Right renal pelvis (tissue), 4 donors: Measurements from ENCODE around the gene ASIC3. TPM values are rescaled to one million over a fixed set of nuclear protein-coding genes. Genes with fewer than 3 reads are reported as not detected.
"Not testable (repeated sequence)": the region's sequence is repeated elsewhere in the genome, so short reads cannot be mapped to it uniquely, and the experiment has no call there.

ENCODE experiments used
- DNase-seq, 4 donors: peaks; one replicate each; pipeline ENCODE4 v3.0.0-alpha.2; 2013; ENCODE audit warnings: low read depth in 4 of 4, low spot score in 3 of 4, missing footprints in 1 of 4
- polyA plus RNA-seq, 4 donors: library from polyadenylated mRNA; unstranded; fragments of 120-200 nt; gene quantifications; one replicate each; pipeline ENCODE4 v1.2.1, GENCODE V29; 2013; ENCODE audit not compliant: insufficient read length in 4 of 4

ASIC3 gene
- 1 to 10 TPM; 1.9 to 2.2 (median 2.1) TPM for polyA plus RNA-seq

DNA sequence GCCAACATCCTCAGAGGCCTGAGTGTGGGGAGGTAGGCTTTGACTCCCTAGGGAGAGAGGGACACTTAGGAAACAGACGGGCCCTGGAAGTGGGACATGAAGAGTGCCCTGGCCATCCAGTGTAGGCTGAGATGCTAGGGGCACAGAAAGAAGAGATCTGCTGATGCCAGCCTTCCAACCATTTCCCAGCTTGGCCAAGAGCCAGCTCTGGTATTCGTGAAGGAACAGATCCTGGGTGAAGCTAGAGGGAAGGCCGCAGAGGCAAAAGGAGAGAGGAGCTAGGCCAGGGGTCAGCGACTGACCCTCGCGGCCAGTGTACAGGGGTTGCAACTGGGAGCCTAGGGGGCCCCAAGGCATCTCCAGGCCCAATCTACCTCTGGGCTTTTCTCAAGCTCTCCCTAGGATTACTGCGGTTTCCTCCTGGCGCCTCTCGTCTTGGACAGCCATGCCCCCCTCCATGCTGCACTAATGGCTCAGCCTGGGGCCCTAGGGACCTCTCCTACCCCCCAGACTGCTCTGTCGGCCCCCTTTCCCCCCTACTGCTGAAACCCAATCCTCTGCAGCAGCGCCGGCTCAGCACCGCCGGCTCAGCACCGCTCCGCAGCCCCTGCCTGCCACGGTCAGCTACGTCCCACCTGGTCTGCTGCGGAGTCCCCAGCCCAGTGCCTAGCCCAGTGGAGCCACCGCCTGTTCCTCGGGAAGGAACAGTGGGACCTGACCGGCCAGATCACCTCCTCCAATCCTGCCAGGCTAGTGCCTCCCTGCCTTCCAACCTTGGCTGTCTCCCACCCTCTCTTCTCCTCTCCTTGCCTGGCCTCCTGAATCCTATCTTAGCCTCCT lies at the start of gene ASIC3:
TSS of gene ASIC3 (plus strand) at position 556 of the 840 bp plus-strand sequence. CDS start 355 bp downstream, outside the sequence.
- DNase-seq, result no peak

DNA sequence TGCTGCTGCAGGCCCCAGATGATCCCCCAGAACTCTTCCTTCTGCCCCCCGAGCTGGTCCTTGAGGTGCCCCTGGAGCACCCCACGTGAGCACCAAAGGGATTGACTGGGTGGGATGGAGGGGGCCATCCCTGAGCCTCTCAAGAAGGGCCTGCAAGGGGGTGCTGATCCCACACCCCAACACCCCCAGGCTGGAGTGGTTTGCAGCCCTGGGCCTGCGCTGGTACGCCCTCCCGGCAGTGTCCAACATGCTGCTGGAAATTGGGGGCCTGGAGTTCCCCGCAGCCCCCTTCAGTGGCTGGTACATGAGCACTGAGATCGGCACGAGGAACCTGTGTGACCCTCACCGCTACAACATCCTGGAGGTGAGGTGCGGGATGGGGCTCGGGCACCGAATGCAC lies 49.3 kb upstream of the ASIC3 start:
- DNase-seq, result no peak

DNA sequence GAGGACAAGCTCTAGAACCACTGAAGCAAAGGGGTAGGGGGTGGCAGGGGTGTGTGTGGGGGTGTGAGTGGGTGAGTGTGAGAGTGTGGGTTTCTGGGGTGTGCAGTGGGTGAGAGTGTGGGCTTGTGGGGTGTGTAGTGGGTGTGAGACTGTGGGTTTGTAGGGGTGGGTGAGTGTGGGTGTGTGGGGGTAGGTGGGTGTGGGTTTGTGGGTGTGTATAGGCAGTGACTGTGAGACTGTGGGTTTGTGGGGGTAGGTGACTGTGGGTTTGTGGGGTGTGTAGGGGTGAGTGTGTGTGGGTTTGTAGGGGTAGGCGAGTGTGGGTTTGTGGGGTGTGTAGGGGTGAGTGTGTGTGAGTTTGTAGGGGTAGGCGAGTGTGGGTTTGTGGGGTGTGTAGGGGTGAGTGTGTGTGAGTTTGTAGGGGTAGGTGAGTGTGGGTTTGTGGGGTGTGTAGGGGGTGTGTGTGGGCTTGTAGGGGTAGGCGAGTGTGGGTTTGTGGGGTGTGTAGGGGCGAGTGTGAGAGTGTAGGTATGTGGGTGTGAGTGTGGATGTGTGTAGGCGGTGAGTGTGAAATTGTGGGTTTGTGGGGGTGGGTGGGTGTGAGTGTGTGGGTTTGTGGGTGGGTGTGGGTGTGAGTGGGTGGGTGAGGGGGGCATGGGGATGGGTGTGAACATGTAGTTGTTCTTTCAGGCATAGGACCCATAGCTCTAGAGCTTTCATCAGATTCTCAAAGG lies 48.7 kb upstream of the ASIC3 start:
- DNase-seq, result no peak

DNA sequence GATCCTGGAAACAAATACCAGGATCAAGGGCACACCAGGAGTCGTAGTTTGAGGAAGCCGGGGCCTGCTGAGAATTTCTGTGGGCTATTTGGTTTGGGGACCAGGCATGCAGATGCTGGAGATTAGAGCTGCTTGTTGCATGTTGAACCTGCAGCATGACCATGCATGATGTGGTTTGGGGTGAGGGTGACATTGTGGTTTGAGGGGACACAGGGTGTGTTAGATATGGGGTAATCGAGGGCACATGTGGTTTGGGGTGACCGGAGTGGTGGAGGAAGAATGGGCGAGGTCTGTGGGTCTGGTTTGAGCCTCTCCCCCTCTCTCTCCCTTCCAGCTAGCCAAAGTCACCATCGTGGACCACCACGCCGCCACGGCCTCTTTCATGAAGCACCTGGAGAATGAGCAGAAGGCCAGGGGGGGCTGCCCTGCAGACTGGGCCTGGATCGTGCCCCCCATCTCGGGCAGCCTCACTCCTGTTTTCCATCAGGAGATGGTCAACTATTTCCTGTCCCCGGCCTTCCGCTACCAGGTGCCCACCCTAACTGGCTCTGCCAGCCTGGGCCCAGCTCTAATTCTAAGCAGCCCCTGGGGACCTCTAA lies 47.3 kb upstream of the ASIC3 start:
- DNase-seq, result no peak

DNA sequence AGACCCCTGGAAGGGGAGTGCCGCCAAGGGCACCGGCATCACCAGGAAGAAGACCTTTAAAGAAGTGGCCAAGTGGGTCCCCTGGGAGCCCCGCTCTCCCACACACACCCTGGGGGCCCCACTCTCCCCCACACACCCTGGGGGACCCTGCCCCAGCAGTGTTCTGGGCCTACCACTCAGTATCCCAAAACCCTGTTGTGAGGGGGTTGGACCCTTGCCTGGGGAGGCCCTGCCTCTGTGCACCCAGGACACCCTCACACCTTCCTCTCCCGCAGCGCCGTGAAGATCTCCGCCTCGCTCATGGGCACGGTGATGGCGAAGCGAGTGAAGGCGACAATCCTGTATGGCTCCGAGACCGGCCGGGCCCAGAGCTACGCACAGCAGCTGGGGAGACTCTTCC lies 46.8 kb upstream of the ASIC3 start:
- no peak for DNase-seq

DNA sequence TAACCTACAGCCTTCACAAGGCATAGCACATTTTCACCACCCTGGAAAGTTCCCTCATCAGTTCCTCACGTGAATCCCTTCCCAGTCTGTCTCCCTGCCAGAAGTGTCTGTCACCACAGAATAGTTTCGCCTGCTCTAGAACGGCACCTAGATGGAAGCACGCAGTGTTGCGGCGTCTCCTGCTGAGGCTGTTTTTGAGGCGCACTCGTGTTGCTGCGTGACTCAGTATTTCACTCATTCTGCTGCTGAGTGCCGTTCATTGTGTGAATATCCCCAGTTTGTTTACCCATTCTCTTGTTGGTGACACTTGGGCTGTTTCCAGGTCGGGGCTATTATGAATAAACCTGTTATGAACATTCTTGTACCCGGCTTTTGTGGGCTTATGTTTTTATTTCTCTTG lies 44.8 kb upstream of the ASIC3 start:
- DNase-seq, result no peak

DNA sequence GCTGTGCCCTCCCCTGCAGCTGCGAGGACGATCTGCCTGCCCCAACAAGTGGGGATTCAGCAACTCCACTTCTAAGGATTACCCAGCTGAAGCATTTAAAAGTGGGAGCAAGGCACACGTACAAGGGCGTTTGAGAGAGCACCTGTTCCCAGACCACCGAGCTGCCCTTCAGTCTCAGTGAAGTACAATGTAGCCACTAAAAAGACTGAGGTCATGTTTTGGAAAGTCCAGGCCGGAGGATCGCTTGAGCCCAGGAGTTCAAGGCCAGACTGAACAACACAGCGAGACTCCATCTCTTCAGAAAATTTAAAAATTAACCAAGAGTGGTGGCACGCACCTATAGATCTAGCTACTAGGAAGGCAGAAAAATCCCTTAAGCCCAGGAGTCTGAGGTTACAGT lies 42.8 kb upstream of the ASIC3 start:
- no peak for DNase-seq

DNA sequence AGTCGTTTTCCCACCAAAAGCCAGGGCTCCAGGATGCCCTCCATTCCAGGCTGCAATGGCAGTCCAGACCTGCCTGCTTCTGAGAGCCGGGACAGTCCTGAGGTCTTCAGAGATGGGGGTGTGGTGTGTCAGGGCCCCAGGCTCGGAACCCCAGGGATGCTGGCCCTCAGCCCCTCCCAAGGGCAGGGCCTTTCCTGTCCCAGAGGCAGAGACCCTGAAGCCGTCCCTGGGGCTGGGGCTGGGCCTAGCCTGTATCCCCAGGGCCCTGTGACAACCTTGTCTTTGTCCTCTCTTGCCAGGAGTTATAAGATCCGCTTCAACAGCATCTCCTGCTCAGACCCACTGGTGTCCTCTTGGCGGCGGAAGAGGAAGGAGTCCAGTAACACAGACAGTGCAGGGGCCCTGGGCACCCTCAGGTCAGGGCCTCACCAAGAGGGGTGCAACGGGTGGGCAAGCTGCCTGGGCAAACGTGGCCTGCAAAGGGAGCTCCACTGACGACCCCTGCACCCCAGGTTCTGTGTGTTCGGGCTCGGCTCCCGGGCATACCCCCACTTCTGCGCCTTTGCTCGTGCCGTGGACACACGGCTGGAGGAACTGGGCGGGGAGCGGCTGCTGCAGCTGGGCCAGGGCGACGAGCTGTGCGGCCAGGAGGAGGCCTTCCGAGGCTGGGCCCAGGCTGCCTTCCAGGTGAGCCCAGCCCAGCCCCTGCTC lies 41.6 kb upstream of the ASIC3 start:
- no peak for DNase-seq

DNA sequence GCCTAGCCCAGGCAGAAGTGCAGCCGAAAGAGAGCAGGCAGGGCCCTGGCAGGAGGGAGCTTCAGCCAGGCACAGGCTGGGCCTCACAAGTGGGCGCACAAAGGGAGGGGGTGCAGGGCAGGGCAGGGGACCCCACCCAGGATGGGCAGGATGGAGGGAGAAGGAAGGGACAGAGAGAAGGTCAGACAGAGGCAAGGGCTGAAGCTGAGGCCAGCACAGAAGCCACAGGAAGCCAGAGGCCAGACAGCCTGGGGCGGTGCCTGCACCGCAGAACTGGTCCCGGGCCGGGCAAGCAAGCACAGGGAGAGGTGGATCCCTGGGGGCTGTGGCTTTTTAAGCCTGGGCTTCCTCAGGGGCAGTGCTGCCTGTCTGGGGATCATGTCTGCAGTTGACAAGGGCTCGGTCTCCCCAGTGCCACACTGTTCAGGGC lies 40.8 kb upstream of the ASIC3 start:
- no peak for DNase-seq

DNA sequence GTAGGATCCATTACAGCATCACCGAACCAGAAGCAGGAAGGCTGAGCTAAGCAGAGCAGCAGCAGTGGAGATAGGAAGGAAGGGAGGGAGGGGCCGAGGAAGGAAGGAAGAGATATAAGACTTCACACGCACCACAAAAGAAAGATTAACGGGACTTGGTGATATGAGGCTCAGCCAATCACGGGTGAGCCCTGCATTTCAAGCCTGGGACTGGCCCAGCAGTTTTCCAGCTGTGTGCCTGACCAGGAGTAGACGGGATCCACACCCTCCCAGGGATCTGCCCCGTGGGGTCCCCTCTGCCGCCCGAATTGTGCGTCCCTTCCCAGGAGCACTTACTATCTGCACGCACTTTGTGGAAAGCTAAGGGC lies 40.2 kb upstream of the ASIC3 start:
- DNase-seq, result no peak

DNA sequence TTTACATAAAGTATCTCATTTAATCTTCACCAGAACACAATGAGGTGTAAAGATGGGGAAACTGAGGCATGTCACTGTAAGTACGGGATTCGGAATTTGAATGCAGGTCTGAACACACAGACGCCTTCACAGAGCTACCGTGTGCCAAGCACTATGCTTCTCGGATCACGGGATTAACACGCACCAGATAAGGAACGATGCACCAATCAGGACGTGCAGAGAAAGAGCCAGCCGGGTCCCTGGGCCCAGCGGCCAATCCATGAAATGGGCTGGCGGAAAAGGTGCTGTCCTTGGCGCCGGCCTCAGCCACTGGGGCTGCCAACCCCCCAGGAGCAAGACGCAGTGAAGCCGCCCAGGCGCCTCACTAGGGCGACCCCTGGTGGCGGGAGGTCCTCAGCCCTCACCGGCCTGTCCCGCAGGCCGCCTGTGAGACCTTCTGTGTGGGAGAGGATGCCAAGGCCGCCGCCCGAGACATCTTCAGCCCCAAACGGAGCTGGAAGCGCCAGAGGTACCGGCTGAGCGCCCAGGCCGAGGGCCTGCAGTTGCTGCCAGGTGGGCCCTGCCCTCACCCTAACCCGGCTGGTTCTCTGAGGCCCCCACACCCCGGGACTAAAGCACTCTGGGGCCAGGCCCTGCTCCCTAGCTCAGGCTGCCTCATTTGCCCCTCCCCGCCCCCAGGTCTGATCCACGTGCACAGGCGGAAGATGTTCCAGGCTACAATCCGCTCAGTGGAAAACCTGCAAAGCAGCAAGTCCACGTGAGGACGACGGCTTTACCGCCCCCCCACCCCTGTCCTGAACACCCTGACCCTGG lies 39.6 kb upstream of the ASIC3 start:
- DNase-seq, result no peak

DNA sequence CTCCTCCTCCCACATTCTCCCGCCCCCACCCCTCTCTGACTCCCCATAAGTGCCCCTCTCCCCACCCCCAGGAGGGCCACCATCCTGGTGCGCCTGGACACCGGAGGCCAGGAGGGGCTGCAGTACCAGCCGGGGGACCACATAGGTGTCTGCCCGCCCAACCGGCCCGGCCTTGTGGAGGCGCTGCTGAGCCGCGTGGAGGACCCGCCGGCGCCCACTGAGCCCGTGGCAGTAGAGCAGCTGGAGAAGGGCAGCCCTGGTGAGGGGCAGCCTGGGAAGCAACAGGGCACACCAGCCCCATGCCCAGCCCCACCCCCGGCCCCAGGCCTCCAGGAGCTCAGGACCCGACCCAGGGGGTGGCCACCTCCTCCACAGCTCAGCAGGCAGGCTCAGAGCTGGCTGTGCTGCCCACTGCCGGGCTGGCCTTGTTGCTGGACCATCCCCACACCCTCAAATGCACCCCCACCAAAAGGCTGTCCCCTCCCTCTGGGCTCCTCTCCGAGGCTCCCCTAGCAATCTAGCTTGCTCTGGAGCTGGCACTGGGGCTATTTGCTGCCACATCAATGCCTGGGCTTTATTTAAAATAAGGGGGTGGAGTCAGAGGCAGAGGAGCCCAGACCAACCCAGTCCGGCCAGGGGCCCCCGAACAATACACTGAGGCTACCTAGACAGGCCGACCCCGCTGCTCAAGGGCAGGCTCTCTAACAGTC lies 38.8 kb upstream of the ASIC3 start:
- no peak for DNase-seq

DNA sequence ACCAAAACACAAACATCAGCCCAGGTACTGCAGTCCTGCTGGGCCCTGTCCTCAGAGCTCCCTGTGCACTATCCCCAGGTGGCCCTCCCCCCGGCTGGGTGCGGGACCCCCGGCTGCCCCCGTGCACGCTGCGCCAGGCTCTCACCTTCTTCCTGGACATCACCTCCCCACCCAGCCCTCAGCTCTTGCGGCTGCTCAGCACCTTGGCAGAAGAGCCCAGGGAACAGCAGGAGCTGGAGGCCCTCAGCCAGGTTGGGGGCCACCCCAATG lies 38.4 kb upstream of the ASIC3 start:
- no peak for DNase-seq

DNA sequence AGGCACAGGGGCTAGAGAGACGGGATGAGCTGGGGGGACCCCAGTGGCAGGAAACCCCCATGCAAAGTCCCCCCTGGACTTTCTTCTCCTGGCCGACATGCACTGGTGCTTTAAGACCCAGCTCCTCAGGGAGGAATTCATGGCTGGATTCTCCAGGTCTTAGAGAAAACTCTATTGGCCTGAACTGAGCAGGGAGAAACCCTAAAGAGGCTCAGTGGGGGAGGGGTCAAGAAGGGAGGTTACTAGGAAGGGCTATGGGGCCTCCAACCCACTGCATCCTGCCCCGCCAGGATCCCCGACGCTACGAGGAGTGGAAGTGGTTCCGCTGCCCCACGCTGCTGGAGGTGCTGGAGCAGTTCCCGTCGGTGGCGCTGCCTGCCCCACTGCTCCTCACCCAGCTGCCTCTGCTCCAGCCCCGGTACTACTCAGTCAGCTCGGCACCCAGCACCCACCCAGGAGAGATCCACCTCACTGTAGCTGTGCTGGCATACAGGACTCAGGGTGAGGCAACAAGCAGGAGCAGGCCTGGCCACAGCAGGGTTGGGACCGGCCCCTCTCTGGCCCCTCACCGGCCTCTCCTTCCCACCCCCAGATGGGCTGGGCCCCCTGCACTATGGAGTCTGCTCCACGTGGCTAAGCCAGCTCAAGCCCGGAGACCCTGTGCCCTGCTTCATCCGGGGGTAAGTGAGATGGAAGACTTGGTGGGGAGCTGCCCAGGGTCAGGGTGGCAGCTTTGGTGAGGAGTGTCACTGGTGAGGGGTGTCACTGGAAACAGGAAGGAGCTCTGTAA lies 37.8 kb upstream of the ASIC3 start:
- no peak for DNase-seq

DNA sequence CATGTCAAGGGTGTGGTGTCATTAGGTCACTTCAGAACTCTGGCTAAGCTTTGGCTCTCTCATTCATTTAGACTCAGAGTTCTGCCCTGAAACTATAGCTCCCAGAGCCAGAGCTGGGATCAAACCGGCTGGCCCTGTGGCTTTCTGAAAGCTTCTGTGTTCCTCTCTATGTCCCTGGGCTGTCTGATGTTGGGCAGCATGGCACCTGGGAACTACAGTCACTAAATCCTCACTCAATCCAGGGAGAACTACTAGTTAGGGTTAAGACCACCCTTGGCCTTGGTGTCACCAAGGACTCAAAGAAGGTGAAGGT lies 37.3 kb upstream of the ASIC3 start:
- DNase-seq, result no peak

DNA sequence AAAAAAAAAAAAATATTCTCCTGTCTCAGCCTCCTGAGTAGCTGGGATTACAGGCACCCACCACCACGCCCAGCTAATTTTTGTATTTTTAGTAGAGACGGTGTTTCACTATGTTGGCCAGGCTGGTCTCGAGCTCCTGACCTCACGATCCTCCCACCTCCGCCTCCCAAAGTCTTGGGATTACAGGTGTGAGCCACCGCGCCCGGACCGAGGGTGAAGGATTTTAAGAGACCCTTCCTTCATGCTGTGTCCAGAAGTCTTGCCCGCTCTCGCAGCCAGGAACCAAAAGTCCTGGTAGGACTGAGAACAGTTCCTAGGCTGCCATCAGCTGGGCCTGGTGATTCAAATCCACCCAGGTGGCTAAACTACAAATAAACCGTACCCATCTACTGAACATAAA lies 36.7 kb upstream of the ASIC3 start:
- DNase-seq, result not testable (repeated sequence)

DNA sequence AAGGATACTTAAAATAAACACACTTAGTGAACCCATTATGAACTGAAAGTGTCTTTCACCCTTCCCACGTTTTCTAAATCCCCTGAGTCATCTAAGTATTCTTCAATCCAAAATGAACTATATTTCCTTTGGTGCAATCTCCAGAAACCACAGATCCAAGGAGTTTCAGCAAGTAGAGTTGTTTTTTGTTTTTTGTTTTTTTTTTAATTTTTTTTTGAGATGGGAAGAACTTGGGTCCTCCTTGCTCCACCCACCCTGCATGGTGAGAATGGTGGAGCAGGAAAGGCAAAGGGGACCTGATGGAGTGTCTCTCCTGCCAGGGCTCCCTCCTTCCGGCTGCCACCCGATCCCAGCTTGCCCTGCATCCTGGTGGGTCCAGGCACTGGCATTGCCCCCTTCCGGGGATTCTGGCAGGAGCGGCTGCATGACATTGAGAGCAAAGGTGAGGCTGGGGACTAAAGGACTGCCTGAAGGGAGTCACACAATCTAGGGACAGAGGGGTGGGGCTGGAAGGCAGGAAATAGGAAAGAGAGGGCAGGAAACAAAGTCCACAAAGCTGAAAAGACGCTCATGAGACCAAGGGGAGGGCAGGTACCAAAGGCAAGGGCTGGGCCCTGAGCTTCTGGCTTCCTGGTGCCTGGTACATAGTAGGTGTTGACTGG lies 36.2 kb upstream of the ASIC3 start:
- DNase-seq, result no peak

DNA sequence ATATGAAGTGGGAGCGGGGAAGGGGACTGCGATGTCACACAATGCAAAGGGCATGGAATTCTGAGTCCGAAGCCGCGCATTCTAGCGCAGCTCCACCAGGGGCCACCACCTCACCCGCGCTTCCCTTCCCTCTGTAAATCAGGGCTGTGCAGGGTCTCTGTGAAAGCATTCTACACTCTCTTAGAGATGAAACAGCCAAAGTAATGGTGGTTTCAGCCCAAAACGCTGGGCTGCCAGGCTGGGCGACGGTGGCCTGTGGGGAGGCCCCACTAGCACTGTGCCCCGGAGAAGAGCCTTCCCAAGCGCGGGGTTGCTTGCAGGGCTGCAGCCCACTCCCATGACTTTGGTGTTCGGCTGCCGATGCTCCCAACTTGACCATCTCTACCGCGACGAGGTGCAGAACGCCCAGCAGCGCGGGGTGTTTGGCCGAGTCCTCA lies 35.4 kb upstream of the ASIC3 start:
- DNase-seq, result no peak

DNA sequence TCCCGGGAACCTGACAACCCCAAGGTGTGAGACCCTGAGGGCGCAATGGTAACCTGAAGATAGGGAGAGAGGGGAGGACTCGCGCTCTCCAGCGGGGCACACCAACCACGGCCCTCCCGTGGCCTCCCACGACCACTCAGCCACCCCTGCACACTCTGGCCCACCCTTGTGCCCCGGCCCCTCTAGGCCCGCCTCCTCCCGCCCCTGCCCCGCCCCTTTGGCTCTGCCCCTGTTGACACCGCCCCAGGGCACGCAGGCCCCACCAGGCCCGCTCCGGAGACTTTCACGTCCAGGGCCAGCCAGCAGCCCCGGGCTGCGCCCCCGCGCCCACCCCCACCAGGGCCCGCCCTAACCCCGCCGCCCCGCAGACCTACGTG lies 35.0 kb upstream of the ASIC3 start:
- DNase-seq, result no peak
